Small intestine (tissue), 7 donors: ENCODE measurements around the gene RASA3. TPM values are rescaled to one million over a fixed set of nuclear protein-coding genes. Genes with fewer than 3 reads are reported as not detected.

Experiments
- DNase-seq, 2 donors: peaks; one replicate each; pipeline versions ENCODE4 v3.0.0 to v3.0.0-alpha.2; 2013
- FAIRE-seq: peaks from 2 replicates; lab custom pipeline; 2012; peaks lifted over from hg19 to GRCh38; lab: Jason Lieb, UNC
- H3K27ac ChIP-seq, 3 donors: one replicate each; pipeline ENCODE4 v1.5.1; 2013; ENCODE audit warnings: low read length in 2 of 3, mild to moderate bottlenecking in 2 of 3, control low read depth in 1 of 3, inconsistent platforms in 1 of 3, low read depth in 1 of 3, moderate library complexity in 1 of 3
- H3K27me3 ChIP-seq, 3 donors: one replicate each; pipeline ENCODE4 v1.6.1; 2013; ENCODE audit warnings: low read length in 3 of 3, inconsistent platforms in 1 of 3; ENCODE audit not compliant: control insufficient read depth in 3 of 3, insufficient read depth in 3 of 3
- H3K36me3 ChIP-seq, 3 donors: one replicate each; pipeline ENCODE4 v1.6.1; 2013; ENCODE audit warnings: low read length in 3 of 3, inconsistent platforms in 1 of 3, low read depth in 1 of 3, mild to moderate bottlenecking in 1 of 3, moderate library complexity in 1 of 3; ENCODE audit not compliant: control insufficient read depth in 3 of 3, insufficient read depth in 2 of 3
- H3K4me1 ChIP-seq, 3 donors: one replicate each; pipeline ENCODE4 v1.6.1; 2013; ENCODE audit warnings: low read length in 2 of 3, inconsistent platforms in 1 of 3, low read depth in 1 of 3, mild to moderate bottlenecking in 1 of 3, moderate library complexity in 1 of 3; ENCODE audit not compliant: control insufficient read depth in 3 of 3, insufficient read depth in 2 of 3
- H3K4me3 ChIP-seq, 3 donors: one replicate each; pipeline ENCODE4 v1.5.1; 2013; ENCODE audit warnings: low read length in 3 of 3, control low read depth in 1 of 3, inconsistent platforms in 1 of 3, low read depth in 1 of 3, mild to moderate bottlenecking in 1 of 3, moderate library complexity in 1 of 3
- H3K9me3 ChIP-seq, 2 donors: one replicate each; pipeline ENCODE4 v1.6.1; 2013; ENCODE audit warnings: low read depth in 1 of 2, low read length in 1 of 2; ENCODE audit not compliant: control insufficient read depth in 2 of 2, insufficient read depth in 1 of 2
- WGBS, 3 donors: extraction: QIAGEN DNeasy Blood & Tissue Kit; methylation state at CpG; one replicate each; pipeline ENCODE4 v1.1.7; 2013; 5-methylcytosine and 5-hydroxymethylcytosine counted together
- polyA plus RNA-seq, 4 donors: library from polyadenylated mRNA; stranded (reverse) in 3 of 4; unstranded in 1 of 4; fragments of 200-250 nt in 3 of 4; fragments of 120-200 nt in 1 of 4; gene quantifications; one replicate each; pipeline versions ENCODE4 v1.2.1 to v1.2.3, GENCODE V29; 2013
- donor health status: healthy with polysubstance abuse.
- donor health status: control.
- donor health status: control.
- donor health status: Bipolar disorder and iron deficiency.
- donor health status: healthy.

RASA3 gene
- polyA plus RNA-seq, 4 donors, result 2.0 to 7.2 (median 6.5) TPM

DNA sequence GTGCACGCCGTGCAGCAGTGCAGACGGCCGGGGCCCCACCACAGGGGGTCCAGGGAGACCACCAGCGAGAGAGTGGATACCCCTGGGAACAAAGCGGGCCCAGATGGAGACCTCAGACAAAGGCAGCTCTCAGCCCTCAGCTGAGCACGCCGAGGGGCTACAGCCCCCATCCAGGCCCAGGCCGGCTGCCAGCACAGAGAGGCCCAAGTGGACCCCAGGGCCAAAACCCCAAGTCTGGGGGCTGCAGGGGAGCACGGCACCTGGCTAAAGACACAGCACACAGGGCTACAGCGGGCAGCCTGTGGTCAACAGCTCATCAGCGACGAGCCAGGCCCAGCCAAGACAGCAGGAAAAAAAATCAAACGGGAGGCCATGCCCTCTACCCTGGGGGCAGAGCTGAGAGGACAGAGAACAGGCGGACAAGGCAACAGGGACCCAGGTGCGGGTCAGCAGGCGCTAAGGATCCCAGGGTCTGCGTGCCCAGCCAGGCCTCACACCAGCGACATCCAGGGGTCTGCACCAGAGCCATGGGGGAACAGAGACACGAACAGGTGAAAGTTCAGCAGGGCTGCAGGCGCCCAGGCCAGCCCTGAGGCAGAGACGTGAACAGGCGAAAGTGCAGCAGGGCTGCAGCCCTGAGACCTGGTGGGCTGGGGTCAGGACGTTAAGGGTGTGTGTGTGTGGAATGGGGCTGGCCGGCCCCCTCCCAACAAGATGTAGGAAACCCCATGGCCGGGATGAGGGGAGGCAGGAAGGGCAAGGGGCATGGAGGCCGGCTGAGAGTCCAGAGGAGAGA lies 34.3 kb downstream of the RASA3 start:
- H3K27me3 ChIP-seq, result no peaks in the 10 kb centered on the region
- no peak overlapping the region for H3K4me3 ChIP-seq
- H3K36me3 ChIP-seq, result peaks cover 0 to 8% (median 0%) of the 10 kb centered on the region in 3 donors
- H3K9me3 ChIP-seq, result peaks cover 0 to 2% of the 10 kb centered on the region in 2 donors
- peak overlapping the region in 1 of 3 donors; percentile 60 for H3K27ac ChIP-seq
- FAIRE-seq, result no peak
- 82 to 85% (median 83%) methylated on average over 25 to 27 of the region's 27 CpGs for WGBS, 3 donors
- no peaks in the 10 kb centered on the region for H3K4me1 ChIP-seq
- no peak for DNase-seq

DNA sequence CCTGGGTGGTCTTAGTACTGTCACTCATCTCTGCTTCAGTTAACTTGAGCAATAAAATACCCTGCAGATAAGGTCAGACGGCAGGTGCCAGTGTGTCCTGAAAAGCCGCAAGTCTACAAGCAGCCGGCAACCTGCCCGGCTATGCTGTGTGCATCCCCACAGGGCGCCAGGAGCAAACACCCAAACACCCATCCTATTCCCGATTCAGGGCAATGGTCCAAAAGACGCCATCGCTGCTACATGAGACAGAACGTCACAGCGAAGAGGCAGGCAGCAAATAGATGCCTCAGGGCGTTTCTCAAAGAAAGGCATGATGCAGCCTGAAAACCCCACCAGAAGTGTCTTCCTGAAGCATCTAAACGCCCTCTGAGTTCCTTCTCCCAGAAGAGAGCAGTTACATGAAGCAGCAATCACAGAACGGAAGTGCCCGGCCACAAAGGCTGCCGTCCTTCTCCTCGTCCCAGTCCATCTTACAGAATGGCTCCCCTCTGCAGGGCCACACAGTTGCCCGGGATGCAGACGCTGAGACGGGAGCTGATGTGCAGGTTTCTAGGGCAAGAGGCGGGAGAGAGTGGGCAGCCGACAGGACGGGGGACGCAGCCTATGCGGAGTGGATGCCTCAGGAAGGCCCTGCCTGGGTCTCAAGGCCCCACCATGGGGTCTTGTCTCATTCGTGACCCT lies 35.1 kb downstream of the RASA3 start:
- FAIRE-seq (no peak), DNase-seq (no peak)
- H3K4me3 ChIP-seq, result no peak overlapping the region
- H3K27ac ChIP-seq, result no peak overlapping the region
- H3K4me1 ChIP-seq, result no peaks in the 10 kb centered on the region
- 68 to 84% (median 74%) methylated on average over 25 of the region's 25 CpGs for WGBS, 3 donors
- H3K27me3 ChIP-seq, result no peaks in the 10 kb centered on the region
- peaks cover 0 to 8% (median 0%) of the 10 kb centered on the region in 3 donors for H3K36me3 ChIP-seq
- peaks cover 0 to 3% of the 10 kb centered on the region in 2 donors for H3K9me3 ChIP-seq

DNA sequence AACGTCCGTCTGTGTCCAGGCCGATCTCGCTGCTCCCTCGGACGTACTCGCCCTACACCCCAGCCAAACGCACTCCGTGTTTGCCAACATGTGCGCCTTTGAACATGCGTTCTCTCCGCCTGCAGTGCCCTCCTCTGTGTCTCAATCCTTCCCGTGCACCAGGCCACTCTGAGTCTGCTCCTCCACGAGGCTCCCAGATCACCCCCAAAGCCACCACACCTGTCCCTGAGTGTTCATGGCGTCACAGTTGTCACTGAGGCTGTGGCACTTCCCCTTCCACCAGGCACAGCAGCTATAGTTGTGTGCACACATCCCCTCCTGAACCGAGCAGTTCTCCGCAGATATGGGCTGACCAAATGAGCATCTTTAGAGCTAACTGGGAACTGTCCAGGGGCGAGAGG lies 35.6 kb downstream of the RASA3 start:
- peaks cover 0 to 3% of the 10 kb centered on the region in 2 donors for H3K9me3 ChIP-seq
- no peaks in the 10 kb centered on the region for H3K4me1 ChIP-seq
- H3K4me3 ChIP-seq, result no peak overlapping the region
- FAIRE-seq, result no peak
- no peak for DNase-seq
- H3K36me3 ChIP-seq, result peaks cover 0 to 8% (median 0%) of the 10 kb centered on the region in 3 donors
- H3K27me3 ChIP-seq, result no peaks in the 10 kb centered on the region
- H3K27ac ChIP-seq, result no peak overlapping the region
- WGBS, 3 donors, result 82 to 87% (median 84%) methylated on average over 18 of the region's 18 CpGs

DNA sequence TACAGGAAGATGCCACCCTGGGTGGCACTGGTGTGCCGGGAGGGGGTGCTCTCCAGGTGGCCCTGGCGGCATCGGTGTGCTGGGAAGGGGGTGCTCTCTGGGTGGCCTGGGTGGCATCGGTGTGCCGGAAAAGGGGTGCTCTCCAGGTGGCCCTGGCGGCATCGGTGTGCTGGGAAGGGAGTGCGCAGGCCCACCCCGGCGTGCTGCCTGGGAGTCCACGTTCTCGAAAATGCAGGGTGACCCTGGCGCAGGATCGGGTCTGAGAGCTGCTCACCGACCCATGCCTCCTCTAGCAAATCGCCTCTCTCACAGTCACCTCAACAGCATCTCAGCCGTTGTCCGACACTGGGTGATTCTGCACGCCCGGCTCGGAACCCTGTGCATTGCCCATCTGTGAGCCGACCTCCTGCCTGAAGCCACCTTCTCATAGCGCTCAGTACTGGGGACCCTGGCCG lies 36.4 kb downstream of the RASA3 start:
- Histone ChIP-seq H3K27me3 (no peaks in the 10 kb centered on the region), H3K36me3 (peaks cover 0 to 8% (median 0%) of the 10 kb centered on the region in 3 donors), H3K4me3 (no peak overlapping the region), H3K9me3 (peaks cover 0 to 6% of the 10 kb centered on the region in 2 donors), H3K4me1 (no peaks in the 10 kb centered on the region), H3K27ac (no peak overlapping the region)
- WGBS, 3 donors, result 92 to 94% (median 93%) methylated on average over 24 of the region's 24 CpGs
- FAIRE-seq (no peak), DNase-seq (no peak)

DNA sequence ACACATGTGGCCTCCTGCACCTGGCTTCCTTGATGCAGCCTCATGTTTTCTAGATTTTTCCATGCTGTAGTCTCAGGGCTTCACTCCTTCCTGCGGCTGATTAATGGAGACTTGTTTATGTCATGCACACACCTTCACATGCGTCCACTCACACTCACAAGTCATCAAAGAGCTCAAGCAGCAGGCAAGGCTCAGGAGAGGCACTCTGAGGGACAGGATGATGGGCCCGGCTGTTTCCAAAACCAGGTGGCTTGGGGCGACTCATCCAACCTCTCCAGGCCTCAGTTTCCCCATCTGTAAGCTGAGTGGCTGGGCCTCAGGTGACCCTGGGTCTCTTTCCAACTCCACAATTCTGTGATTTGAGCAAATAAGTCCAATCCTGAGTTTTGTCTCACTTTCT lies 36.9 kb downstream of the RASA3 start:
- WGBS, 3 donors, result 71 to 91% (median 75%) methylated on average over 4 of the region's 4 CpGs
- H3K27ac ChIP-seq, result no peak overlapping the region
- peaks cover 0 to 8% (median 0%) of the 10 kb centered on the region in 3 donors for H3K36me3 ChIP-seq
- no peaks in the 10 kb centered on the region for H3K4me1 ChIP-seq
- DNase-seq (no peak), FAIRE-seq (no peak)
- H3K4me3 ChIP-seq, result no peak overlapping the region
- H3K9me3 ChIP-seq, result peaks cover 0 to 10% of the 10 kb centered on the region in 2 donors
- H3K27me3 ChIP-seq, result no peaks in the 10 kb centered on the region

DNA sequence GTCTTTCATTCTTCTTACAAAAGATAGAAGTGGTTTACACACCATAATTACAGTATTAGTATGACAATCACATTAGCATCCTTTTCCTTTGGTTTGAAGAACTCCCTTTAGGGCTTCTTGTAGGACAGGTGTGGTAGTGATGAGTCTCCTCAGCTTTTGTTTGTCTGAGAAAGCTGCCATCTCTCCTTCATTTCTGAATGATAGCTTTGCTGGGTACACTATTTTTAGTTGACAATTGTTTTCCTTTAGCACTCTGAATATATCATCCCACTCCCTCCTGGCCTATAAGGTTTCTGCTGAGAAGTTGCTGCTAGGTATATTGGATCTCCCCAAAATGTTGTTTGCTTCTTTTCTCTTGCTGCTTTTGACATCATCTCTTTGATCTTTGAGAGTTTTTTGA lies 39.3 kb downstream of the RASA3 start:
- FAIRE-seq, result no peak
- no peaks in the 10 kb centered on the region for H3K27me3 ChIP-seq
- H3K36me3 ChIP-seq, result peaks cover 0 to 6% (median 0%) of the 10 kb centered on the region in 3 donors
- peaks cover 0 to 30% of the 10 kb centered on the region in 2 donors for H3K9me3 ChIP-seq
- H3K4me1 ChIP-seq, result no peaks in the 10 kb centered on the region
- no peak overlapping the region for H3K27ac ChIP-seq
- H3K4me3 ChIP-seq, result no peak overlapping the region
- DNase-seq, result no peak

DNA sequence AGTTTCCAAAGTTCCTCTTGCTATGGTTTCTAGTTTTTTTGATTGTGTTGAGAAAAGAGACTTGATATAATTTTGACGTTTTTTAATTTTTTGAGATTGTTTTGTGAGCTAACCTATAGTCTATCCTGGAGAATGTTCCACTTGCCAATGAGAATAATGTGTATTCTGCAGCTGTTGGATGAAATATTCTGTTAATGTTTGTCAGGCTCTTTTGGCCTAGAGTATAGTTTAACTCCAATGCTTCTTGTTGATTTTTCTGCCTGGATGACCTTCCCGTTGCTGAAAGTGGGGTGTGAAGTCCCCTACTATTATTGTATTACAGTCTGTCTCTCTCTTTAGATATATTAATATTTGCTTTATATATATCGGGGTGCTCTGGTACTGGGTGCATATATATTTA lies 40.0 kb downstream of the RASA3 start:
- H3K27ac ChIP-seq, result no peak overlapping the region
- H3K9me3 ChIP-seq, result peaks cover 0 to 35% of the 10 kb centered on the region in 2 donors
- no peaks in the 10 kb centered on the region for H3K27me3 ChIP-seq
- DNase-seq, result no peak
- WGBS, 3 donors, result 87 to 96% (median 92%) methylated on average over 3 of the region's 3 CpGs
- peaks cover 0 to 6% (median 0%) of the 10 kb centered on the region in 3 donors for H3K36me3 ChIP-seq
- no peaks in the 10 kb centered on the region for H3K4me1 ChIP-seq
- no peak overlapping the region for H3K4me3 ChIP-seq
- no peak for FAIRE-seq

DNA sequence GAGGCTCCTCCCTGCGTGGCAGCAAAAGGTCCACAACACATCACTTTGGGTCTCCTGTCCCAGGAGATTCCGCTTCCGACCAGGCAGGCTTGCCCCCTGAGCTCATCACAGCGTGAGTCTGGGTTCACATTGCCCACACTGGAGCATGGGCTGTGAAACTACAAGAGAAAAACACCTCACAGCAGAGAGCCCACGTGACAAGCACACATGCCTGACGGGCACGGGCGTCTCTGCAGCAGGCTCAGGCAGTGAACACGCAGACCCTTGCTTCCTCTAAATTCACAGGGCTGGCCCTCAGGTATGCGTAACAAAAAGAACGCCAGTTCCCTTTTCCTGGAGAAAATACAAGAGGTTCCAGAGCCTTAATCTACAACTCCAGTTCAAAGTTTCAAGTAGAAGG lies 41.9 kb downstream of the RASA3 start:
- DNase-seq (no peak), FAIRE-seq (no peak)
- peaks cover 0 to 4% (median 0%) of the 10 kb centered on the region in 3 donors for H3K36me3 ChIP-seq
- no peak overlapping the region for H3K4me3 ChIP-seq
- no peaks in the 10 kb centered on the region for H3K27me3 ChIP-seq
- no peak overlapping the region for H3K27ac ChIP-seq
- no peaks in the 10 kb centered on the region for H3K4me1 ChIP-seq
- H3K9me3 ChIP-seq, result peaks cover 0 to 40% of the 10 kb centered on the region in 2 donors
- WGBS, 3 donors, result 82 to 93% (median 83%) methylated on average over 10 to 11 of the region's 11 CpGs
